Measurements from ENCODE around the gene PRDM16.
"Not testable (repeated sequence)": the region's sequence is repeated elsewhere in the genome, so short reads cannot be mapped to it uniquely, and the experiment has no call there.

The PRDM16 gene

GRCh38 chr1:3239991-3240390 lies 171.0 kb downstream of the PRDM16 start:
- 95% methylated on average over 2 of the region's 3 CpGs for WGBS
- not testable (repeated sequence) for H3K9ac ChIP-seq (ENCODE audit: low read depth, low read length); H3K4me3 ChIP-seq (ENCODE audit: low read length); H3K36me3 ChIP-seq (ENCODE audit: insufficient read depth, low read length); H3K27me3 ChIP-seq (ENCODE audit: insufficient read depth, low read length); H3K4me1 ChIP-seq (ENCODE audit: insufficient read depth, low read length); H3K9me3 ChIP-seq (ENCODE audit: insufficient read depth, low read depth, low read length); H3K27ac ChIP-seq (ENCODE audit: low read depth, low read length)

- Histone ChIP-seq H3K36me3 (ENCODE audit: insufficient read depth, low read length) (no peaks in the 10 kb centered on the region), H3K27ac (ENCODE audit: low read depth, low read length) (no peak overlapping the region), H3K4me3 (ENCODE audit: low read length) (no peak overlapping the region), H3K9me3 (ENCODE audit: insufficient read depth, low read depth, low read length) (no peaks in the 10 kb centered on the region), H3K27me3 (ENCODE audit: insufficient read depth, low read length) (no peaks in the 10 kb centered on the region), H3K4me1 (ENCODE audit: insufficient read depth, low read length) (no peaks in the 10 kb centered on the region), H3K9ac (ENCODE audit: low read depth, low read length) (no peak overlapping the region)
- 89% methylated on average over 47 of the region's 47 CpGs for WGBS
Observed at GRCh38 chr1:3240524-3241235, 171.7 kb downstream of the PRDM16 start.

GRCh38 chr1:3241236-3241550 lies 172.2 kb downstream of the PRDM16 start:
- Histone ChIP-seq H3K36me3 (ENCODE audit: insufficient read depth, low read length) (no peaks in the 10 kb centered on the region), H3K4me1 (ENCODE audit: insufficient read depth, low read length) (no peaks in the 10 kb centered on the region), H3K9ac (ENCODE audit: low read depth, low read length) (no peak overlapping the region), H3K4me3 (ENCODE audit: low read length) (no peak overlapping the region), H3K27ac (ENCODE audit: low read depth, low read length) (no peak overlapping the region), H3K27me3 (ENCODE audit: insufficient read depth, low read length) (no peaks in the 10 kb centered on the region), H3K9me3 (ENCODE audit: insufficient read depth, low read depth, low read length) (no peaks in the 10 kb centered on the region)
- 96% methylated on average over 17 of the region's 17 CpGs for WGBS

- Histone ChIP-seq H3K9ac (ENCODE audit: low read depth, low read length) (no peak overlapping the region), H3K4me1 (ENCODE audit: insufficient read depth, low read length) (no peaks in the 10 kb centered on the region), H3K27me3 (ENCODE audit: insufficient read depth, low read length) (peaks cover 2% of the 10 kb centered on the region), H3K36me3 (ENCODE audit: insufficient read depth, low read length) (no peaks in the 10 kb centered on the region), H3K9me3 (ENCODE audit: insufficient read depth, low read depth, low read length) (no peaks in the 10 kb centered on the region), H3K4me3 (ENCODE audit: low read length) (no peak overlapping the region), H3K27ac (ENCODE audit: low read depth, low read length) (no peak overlapping the region)
- WGBS: 93% methylated on average over 31 of the region's 31 CpGs
Observed at GRCh38 chr1:3241673-3242407, 172.8 kb downstream of the PRDM16 start.

GRCh38 chr1:3242408-3243260 lies 173.6 kb downstream of the PRDM16 start:
- Histone ChIP-seq H3K4me1 (ENCODE audit: insufficient read depth, low read length) (no peaks in the 10 kb centered on the region), H3K27ac (ENCODE audit: low read depth, low read length) (no peak overlapping the region), H3K4me3 (ENCODE audit: low read length) (no peak overlapping the region), H3K36me3 (ENCODE audit: insufficient read depth, low read length) (no peaks in the 10 kb centered on the region), H3K27me3 (ENCODE audit: insufficient read depth, low read length) (peaks cover 10% of the 10 kb centered on the region), H3K9me3 (ENCODE audit: insufficient read depth, low read depth, low read length) (no peaks in the 10 kb centered on the region), H3K9ac (ENCODE audit: low read depth, low read length) (no peak overlapping the region)
- WGBS: 94% methylated on average over 35 of the region's 35 CpGs

GRCh38 chr1:3243304-3243703 lies 174.3 kb downstream of the PRDM16 start:
- no peak overlapping the region for H3K27ac ChIP-seq (ENCODE audit: low read depth, low read length)
- no peaks in the 10 kb centered on the region for H3K9me3 ChIP-seq (ENCODE audit: insufficient read depth, low read depth, low read length)
- H3K27me3 ChIP-seq (ENCODE audit: insufficient read depth, low read length): peaks cover 17% of the 10 kb centered on the region
- 91% methylated on average over 15 of the region's 15 CpGs for WGBS
- H3K4me1 ChIP-seq (ENCODE audit: insufficient read depth, low read length): 0 out of 2 replicates have a peak, but pooled peaks cover 4% of the 10 kb centered on the region
- H3K4me3 ChIP-seq (ENCODE audit: low read length): no peak overlapping the region
- no peaks in the 10 kb centered on the region for H3K36me3 ChIP-seq (ENCODE audit: insufficient read depth, low read length)
- H3K9ac ChIP-seq (ENCODE audit: low read depth, low read length): no peak overlapping the region

GRCh38 chr1:3244025-3244926 lies 175.3 kb downstream of the PRDM16 start:
- Histone ChIP-seq H3K9me3 (ENCODE audit: insufficient read depth, low read depth, low read length) (no peaks in the 10 kb centered on the region), H3K4me3 (ENCODE audit: low read length) (no peak overlapping the region), H3K27ac (ENCODE audit: low read depth, low read length) (no peak overlapping the region), H3K27me3 (ENCODE audit: insufficient read depth, low read length) (peaks cover 21% of the 10 kb centered on the region), H3K36me3 (ENCODE audit: insufficient read depth, low read length) (no peaks in the 10 kb centered on the region), H3K9ac (ENCODE audit: low read depth, low read length) (no peak overlapping the region), H3K4me1 (ENCODE audit: insufficient read depth, low read length) (0 out of 2 replicates have a peak, but pooled peaks cover 8% of the 10 kb centered on the region)
- WGBS: 92% methylated on average over 37 of the region's 37 CpGs

- Histone ChIP-seq H3K36me3 (ENCODE audit: insufficient read depth, low read length) (no peaks in the 10 kb centered on the region), H3K4me1 (ENCODE audit: insufficient read depth, low read length) (0 out of 2 replicates have a peak, but pooled peaks cover 11% of the 10 kb centered on the region), H3K9me3 (ENCODE audit: insufficient read depth, low read depth, low read length) (no peaks in the 10 kb centered on the region), H3K27ac (ENCODE audit: low read depth, low read length) (no peak overlapping the region), H3K4me3 (ENCODE audit: low read length) (no peak overlapping the region), H3K9ac (ENCODE audit: low read depth, low read length) (no peak overlapping the region), H3K27me3 (ENCODE audit: insufficient read depth, low read length) (peaks cover 21% of the 10 kb centered on the region)
- 89% methylated on average over 7 of the region's 7 CpGs for WGBS
Observed at GRCh38 chr1:3244927-3245315, 175.9 kb downstream of the PRDM16 start.

GRCh38 chr1:3245344-3245743 lies 176.3 kb downstream of the PRDM16 start:
- H3K9me3 ChIP-seq (ENCODE audit: insufficient read depth, low read depth, low read length): no peaks in the 10 kb centered on the region
- WGBS: 84% methylated on average over 12 of the region's 12 CpGs

GRCh38 chr1:3245768-3246167 lies 176.8 kb downstream of the PRDM16 start:
- Histone ChIP-seq H3K9ac (ENCODE audit: low read depth, low read length) (no peak overlapping the region), H3K4me1 (ENCODE audit: insufficient read depth, low read length) (0 out of 2 replicates have a peak, but pooled peaks cover 11% of the 10 kb centered on the region), H3K9me3 (ENCODE audit: insufficient read depth, low read depth, low read length) (no peaks in the 10 kb centered on the region), H3K27me3 (ENCODE audit: insufficient read depth, low read length) (peaks cover 21% of the 10 kb centered on the region), H3K4me3 (ENCODE audit: low read length) (no peak overlapping the region), H3K27ac (ENCODE audit: low read depth, low read length) (no peak overlapping the region), H3K36me3 (ENCODE audit: insufficient read depth, low read length) (no peaks in the 10 kb centered on the region)
- 90% methylated on average over 13 of the region's 13 CpGs for WGBS

More at GRCh38 chr1:3245344-3245743, 176.3 kb downstream of the PRDM16 start:
- Histone ChIP-seq H3K36me3 (ENCODE audit: insufficient read depth, low read length) (no peaks in the 10 kb centered on the region), H3K9ac (ENCODE audit: low read depth, low read length) (no peak overlapping the region), H3K27me3 (ENCODE audit: insufficient read depth, low read length) (peaks cover 21% of the 10 kb centered on the region), H3K4me3 (ENCODE audit: low read length) (no peak overlapping the region), H3K4me1 (ENCODE audit: insufficient read depth, low read length) (0 out of 2 replicates have a peak, but pooled peaks cover 11% of the 10 kb centered on the region), H3K27ac (ENCODE audit: low read depth, low read length) (no peak overlapping the region)

All from HUES64 (cell line).